ENCODE data around the gene BRAF. TPM values are rescaled to one million over a fixed set of nuclear protein-coding genes. Genes with fewer than 3 reads are reported as not detected.

The BRAF gene
- total RNA-seq, 1 experiment from 2014 or later = 29.7 TPM

- no peak overlapping the region for H3K4me3 ChIP-seq (replicated peaks in 1 of 2; ENCODE audit: low read depth in 1 of 2, low read length in 2 of 2)
- no peak overlapping the region for H3K4me2 ChIP-seq (ENCODE audit: low read length)
- H3K27ac ChIP-seq (ENCODE audit: low read depth, low read length) = no peak overlapping the region
- CTCF ChIA-PET = no interaction called here
- intact Hi-C loops (cut with micrococcal nuclease) = no loop called here
- H3K27me3 ChIP-seq (ENCODE audit: insufficient read depth, low read length) = no peaks in the 10 kb centered on the region
- H3K36me3 ChIP-seq (ENCODE audit: control insufficient read depth in 1 of 2, insufficient read depth in 2 of 2, low read length in 2 of 2) = no peaks in the 10 kb centered on the region
- no peaks in the 10 kb centered on the region for H3K9me3 ChIP-seq (ENCODE audit: control insufficient read depth in 1 of 2, insufficient read depth in 1 of 2, low read depth in 1 of 2, low read length in 2 of 2)
- POLR2A ChIA-PET = no interaction called here
- no TSS peak for BruUV-seq (replicated peaks)
- RAD21 ChIA-PET (ENCODE audit: low non-redundant PET in 1 of 2, low total read pairs in 2 of 2, uncharacterized antibody in 2 of 2, unreplicated experiment in 2 of 2) = no interaction called here
- H3K9me2 ChIP-seq (ENCODE audit: insufficient read depth) = no peaks in the 10 kb centered on the region
- no peaks in the 10 kb centered on the region for H3K4me1 ChIP-seq (ENCODE audit: control insufficient read depth in 1 of 2, insufficient read depth in 2 of 2, low read length in 2 of 2)
- H2AFZ ChIP-seq (ENCODE audit: low read depth, low read length, poor library complexity, severe bottlenecking) = no peak overlapping the region
- DNase-seq (ENCODE audit: low read depth, low spot score) (no peak), ATAC-seq (no peak)
- H3K79me2 ChIP-seq (ENCODE audit: insufficient read depth, low read length) = no peaks in the 10 kb centered on the region
- H4K20me1 ChIP-seq (ENCODE audit: insufficient read depth) = no peaks in the 10 kb centered on the region; the same call in 1 of the 2 replicates
- no peak overlapping the region for H3K9ac ChIP-seq (ENCODE audit: low read length)
- TF ChIP-seq, protein P1, sequence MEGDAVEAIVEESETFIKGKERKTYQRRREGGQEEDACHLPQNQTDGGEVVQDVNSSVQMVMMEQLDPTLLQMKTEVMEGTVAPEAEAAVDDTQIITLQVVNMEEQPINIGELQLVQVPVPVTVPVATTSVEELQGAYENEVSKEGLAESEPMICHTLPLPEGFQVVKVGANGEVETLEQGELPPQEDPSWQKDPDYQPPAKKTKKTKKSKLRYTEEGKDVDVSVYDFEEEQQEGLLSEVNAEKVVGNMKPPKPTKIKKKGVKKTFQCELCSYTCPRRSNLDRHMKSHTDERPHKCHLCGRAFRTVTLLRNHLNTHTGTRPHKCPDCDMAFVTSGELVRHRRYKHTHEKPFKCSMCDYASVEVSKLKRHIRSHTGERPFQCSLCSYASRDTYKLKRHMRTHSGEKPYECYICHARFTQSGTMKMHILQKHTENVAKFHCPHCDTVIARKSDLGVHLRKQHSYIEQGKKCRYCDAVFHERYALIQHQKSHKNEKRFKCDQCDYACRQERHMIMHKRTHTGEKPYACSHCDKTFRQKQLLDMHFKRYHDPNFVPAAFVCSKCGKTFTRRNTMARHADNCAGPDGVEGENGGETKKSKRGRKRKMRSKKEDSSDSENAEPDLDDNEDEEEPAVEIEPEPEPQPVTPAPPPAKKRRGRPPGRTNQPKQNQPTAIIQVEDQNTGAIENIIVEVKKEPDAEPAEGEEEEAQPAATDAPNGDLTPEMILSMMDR (IDR thresholded peaks at IDR 0.05 in 2 of 3, conservative IDR thresholded peaks at IDR 0.05 in 1 of 3; ENCODE audit: borderline replicate concordance in 1 of 3, insufficient read depth in 1 of 3, low read depth in 2 of 3, low read length in 2 of 3) = no peak
- TF ChIP-seq TCF7L2 (IDR thresholded peaks at IDR 0.05; ENCODE audit: borderline replicate concordance, extremely low read depth, insufficient read depth, insufficient read length) (no peak), EGR1 (IDR thresholded peaks at IDR 0.05; ENCODE audit: low read depth) (no peak), YY1 (IDR thresholded peaks at IDR 0.05; ENCODE audit: extremely low read depth, insufficient replicate concordance, low read depth, low read length) (no peak), ELF1 (IDR thresholded peaks at IDR 0.05; ENCODE audit: borderline replicate concordance, low read depth) (no peak), JUND (IDR thresholded peaks at IDR 0.05) (no peak), RAD21 (IDR thresholded peaks at IDR 0.05; ENCODE audit: low read depth) (no peak), ATF3 (IDR thresholded peaks at IDR 0.05) (no peak), SIN3A (IDR thresholded peaks at IDR 0.05; ENCODE audit: low read depth) (no peak), ZNF274 (IDR thresholded peaks at IDR 0.05; ENCODE audit: low read depth, low read length) (no peak), CEBPB (IDR thresholded peaks at IDR 0.05; ENCODE audit: low read depth) (no peak), POLR2AphosphoS5 (IDR thresholded peaks at IDR 0.05; ENCODE audit: low read depth, low read length) (no peak), MAX (IDR thresholded peaks at IDR 0.05) (no peak), EZH2 (IDR thresholded peaks at IDR 0.05) (no peak), SP1 (IDR thresholded peaks at IDR 0.05; ENCODE audit: low read depth) (no peak), EZH2phosphoT487 (IDR thresholded peaks at IDR 0.05; ENCODE audit: borderline replicate concordance) (no peak), FOSL1 (IDR thresholded peaks at IDR 0.05; ENCODE audit: low read depth) (no peak)
- TF ChIP-seq, protein P2, sequence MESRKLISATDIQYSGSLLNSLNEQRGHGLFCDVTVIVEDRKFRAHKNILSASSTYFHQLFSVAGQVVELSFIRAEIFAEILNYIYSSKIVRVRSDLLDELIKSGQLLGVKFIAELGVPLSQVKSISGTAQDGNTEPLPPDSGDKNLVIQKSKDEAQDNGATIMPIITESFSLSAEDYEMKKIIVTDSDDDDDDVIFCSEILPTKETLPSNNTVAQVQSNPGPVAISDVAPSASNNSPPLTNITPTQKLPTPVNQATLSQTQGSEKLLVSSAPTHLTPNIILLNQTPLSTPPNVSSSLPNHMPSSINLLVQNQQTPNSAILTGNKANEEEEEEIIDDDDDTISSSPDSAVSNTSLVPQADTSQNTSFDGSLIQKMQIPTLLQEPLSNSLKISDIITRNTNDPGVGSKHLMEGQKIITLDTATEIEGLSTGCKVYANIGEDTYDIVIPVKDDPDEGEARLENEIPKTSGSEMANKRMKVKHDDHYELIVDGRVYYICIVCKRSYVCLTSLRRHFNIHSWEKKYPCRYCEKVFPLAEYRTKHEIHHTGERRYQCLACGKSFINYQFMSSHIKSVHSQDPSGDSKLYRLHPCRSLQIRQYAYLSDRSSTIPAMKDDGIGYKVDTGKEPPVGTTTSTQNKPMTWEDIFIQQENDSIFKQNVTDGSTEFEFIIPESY (IDR thresholded peaks at IDR 0.05; ENCODE audit: extremely low read depth, insufficient replicate concordance, low read length) = no peak
- TF ChIP-seq, protein P3, sequence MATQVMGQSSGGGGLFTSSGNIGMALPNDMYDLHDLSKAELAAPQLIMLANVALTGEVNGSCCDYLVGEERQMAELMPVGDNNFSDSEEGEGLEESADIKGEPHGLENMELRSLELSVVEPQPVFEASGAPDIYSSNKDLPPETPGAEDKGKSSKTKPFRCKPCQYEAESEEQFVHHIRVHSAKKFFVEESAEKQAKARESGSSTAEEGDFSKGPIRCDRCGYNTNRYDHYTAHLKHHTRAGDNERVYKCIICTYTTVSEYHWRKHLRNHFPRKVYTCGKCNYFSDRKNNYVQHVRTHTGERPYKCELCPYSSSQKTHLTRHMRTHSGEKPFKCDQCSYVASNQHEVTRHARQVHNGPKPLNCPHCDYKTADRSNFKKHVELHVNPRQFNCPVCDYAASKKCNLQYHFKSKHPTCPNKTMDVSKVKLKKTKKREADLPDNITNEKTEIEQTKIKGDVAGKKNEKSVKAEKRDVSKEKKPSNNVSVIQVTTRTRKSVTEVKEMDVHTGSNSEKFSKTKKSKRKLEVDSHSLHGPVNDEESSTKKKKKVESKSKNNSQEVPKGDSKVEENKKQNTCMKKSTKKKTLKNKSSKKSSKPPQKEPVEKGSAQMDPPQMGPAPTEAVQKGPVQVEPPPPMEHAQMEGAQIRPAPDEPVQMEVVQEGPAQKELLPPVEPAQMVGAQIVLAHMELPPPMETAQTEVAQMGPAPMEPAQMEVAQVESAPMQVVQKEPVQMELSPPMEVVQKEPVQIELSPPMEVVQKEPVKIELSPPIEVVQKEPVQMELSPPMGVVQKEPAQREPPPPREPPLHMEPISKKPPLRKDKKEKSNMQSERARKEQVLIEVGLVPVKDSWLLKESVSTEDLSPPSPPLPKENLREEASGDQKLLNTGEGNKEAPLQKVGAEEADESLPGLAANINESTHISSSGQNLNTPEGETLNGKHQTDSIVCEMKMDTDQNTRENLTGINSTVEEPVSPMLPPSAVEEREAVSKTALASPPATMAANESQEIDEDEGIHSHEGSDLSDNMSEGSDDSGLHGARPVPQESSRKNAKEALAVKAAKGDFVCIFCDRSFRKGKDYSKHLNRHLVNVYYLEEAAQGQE (IDR thresholded peaks at IDR 0.05; ENCODE audit: low read depth) = no peak
Measured at GRCh38 chr7:140967438-140967837, 42.7 kb upstream of the BRAF start.

All from HCT116 (cell line).